ENCODE results near the gene HDAC4.

HDAC4 gene

GRCh38 chr2:239112127-239112774 is 288.6 kb downstream of the HDAC4 start:
- DNase-seq, result no peak

GRCh38 chr2:239111401-239112100 is 289.3 kb downstream of the HDAC4 start:
- DNase-seq, result no peak

DNA sequence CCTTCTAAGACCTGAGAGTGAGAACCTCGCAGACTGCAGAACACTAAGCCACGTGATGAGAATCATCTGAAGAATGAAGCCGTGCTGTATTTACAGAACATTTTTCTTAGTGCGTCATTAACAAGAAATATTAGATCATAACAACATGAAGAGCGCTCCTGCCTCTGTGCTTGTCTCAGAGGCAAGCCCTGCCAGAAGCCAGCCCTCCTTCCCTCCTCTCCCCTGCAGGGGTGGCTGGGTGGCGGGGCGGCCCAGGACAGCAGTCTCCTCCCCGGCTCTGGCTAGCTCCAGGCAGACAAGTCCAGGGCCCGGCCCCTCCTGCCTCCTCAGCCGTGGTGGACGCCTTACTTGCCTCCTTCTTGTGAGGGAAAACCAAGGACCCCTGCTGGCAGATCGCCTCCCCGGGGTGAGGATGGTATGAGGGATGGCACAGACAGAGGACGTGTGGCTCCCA is 290.2 kb downstream of the HDAC4 start:
- DNase-seq, result no peak

DNA sequence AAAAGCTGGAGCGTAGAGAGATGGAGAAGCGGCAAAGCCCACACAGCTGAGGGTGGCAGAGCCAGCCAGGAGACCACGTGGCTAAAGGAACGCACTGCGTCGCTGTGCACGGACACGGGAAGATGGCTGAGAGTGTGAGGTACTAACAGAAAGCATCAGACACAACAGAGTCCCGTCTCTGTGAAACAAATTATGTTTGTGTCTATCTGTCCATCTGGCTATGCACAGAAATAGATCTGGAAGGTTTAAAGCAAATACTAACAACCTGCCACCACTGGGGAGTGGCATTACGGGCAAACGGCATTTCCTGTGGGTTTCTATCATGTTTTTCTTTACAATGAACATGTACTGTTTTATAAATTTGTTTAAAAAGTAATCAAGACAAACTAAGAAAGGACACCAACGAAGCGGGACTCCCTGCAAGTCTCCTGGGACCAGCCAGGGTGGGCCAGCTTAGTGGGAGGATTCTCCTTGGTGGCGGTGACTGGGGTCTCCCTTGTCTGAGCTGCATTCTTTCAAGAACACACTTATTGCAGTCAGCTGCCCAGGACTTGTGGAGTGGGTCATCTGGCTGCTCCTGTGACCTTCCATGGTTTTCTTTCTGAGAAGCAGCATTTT is 290.8 kb downstream of the HDAC4 start:
- DNase-seq, result no peak

GRCh38 chr2:239109041-239109927 is 291.5 kb downstream of the HDAC4 start:
- no peak for DNase-seq

DNA sequence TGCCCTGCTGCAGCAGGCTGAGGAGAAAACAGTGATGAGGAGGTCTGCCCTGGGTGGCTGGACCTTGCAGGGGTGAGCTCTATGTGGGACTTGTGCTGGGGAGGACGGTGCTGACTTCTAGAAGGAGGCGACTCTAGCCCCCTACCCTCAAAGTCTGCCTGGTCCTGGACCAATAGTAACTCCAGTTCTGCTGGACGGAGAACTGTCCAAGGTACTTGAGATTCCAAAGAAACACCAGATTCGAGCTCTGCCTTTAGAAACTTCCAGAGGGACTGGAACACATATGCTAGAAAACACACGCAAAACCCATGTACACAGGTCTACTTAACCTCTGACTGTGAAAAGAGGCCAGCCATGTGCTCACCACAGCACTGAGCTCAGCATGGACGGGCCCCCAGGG is 292.4 kb downstream of the HDAC4 start:
- DNase-seq, result no peak

DNA sequence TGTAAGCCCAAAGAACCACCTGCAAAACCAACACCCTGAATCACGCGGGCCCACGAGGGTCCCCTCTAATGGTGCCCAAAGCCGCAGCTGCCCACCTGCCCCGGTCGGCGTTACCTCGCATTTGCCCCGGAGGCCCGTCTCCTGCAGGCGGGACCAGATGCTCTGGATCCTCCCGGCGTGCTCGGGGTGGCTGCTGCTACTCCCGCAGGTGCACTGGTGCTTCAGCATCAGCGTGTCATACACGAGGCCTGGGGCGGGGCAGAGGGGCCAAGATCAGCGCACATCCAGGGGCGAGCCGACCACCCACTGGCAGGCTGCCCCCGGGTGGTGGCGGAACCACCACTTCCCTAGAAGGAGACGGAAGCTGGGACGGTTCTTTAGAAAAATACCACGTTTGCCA is 292.9 kb downstream of the HDAC4 start:
- DNase-seq, result no peak

DNA sequence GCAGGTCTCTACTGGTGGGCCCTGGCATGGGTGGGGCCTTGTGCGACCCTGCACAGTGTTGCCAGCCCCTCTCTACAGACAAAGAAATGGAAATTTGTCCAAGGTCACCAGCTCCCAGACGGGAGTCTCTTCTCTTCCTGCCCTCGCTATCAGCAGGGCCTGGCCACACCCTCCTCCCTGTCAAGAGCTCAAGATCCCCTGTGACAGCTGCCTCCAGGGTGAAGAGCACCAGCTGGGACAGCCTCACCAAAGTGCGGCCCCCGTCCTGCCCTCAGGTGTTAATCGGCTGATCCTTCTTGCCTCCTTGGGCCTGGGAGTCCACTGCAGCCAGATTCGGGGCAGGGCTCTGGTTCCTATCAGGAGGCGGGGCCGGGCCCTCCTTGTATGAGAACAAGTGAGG is 293.9 kb downstream of the HDAC4 start:
- DNase-seq, result no peak

- no peak for DNase-seq
Measured at GRCh38 chr2:239106314-239106908, 294.4 kb downstream of the HDAC4 start.

DNA sequence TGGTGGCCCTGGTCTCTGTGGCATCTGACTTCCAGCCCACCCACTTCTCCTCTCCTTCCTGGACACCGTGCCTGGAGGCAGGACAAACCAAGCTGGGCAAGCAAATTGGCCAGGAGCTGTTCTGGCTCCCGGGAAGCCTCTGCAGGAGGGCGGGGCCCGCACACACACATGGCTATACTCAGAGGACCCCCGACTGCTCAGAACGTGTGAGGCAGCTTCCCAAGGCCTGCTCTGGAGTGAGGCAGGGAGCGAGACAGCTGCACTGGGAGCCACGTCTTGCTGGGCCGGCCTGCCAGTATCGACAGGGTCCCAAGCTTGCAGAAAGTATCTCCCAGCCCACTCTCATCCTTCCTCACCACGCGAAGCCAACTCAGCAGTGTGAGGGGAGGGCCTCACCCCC is 295.6 kb downstream of the HDAC4 start:
- DNase-seq, result no peak

- no peak for DNase-seq
Measured at GRCh38 chr2:239104800-239105199, 296.0 kb downstream of the HDAC4 start.

DNA sequence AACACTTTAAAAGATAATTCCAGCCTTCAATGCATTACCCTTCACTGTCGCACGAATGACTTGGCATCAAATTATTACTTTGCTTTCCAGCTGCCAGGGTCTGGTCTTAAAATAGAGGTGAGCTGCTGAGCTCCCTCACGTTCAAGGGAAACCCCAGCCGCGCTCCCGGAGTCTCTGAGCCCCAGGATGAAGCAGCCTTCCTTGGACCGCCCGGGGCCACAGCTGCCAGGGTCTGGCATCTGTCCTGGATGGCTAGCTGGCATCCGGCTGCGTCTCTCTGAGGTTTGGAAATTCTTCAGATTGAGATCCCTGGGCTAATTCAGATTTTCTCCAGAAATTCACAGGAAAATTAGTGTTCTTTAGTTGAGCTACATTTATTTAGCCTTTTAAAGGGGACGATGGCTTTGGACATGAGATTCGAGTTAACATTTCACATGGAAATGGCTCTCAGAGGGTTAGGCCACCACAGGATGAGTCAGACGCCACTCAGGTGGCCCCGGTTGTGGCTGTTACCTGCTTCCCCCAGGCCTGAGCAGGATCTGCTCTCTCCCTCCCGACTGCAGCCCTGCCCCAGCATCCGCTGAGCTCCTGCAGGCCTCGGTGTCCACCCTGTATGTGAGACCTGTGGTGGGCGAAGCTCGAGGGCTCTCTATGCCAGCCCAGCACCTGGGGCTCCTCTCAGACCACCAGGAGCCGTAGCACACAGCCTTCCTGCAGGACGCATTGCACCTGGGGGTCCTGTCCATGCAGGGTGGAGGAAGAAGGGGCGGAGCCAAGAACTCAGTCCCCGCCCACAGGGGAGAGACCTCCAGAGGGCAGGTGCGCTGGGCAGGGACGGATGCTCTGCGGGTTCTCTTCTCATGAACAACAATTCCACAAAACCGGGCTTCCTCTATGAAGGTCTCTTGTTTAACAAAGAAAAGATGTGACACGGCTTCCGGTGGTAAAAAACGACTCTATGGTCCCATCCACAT is 297.4 kb downstream of the HDAC4 start:
- DNase-seq, result no peak

GRCh38 chr2:239102266-239102665 is 298.6 kb downstream of the HDAC4 start:
- DNase-seq, result no peak

DNA sequence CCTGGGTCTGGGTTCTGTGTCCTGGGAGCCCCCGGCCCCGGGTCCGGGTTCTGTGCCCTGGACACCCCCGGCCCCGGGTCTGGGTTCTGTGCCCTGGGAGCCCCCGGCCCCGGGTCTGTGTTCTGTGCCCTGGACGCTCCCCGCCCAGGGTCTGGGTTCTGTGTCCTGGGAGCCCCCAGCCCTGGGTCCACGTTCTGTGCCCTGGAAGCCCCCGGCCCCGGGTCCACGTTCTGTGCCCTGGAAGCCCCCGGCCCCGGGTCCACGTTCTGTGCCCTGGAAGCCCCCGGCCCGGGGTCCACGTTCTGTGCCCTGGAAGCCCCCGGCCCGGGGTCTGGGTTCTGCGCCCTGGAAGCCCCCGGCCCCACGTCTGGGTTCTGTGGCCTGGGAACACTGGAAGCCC is 299.0 kb downstream of the HDAC4 start:
- no peak for DNase-seq

GRCh38 chr2:239101071-239101470 is 299.7 kb downstream of the HDAC4 start:
- no peak for DNase-seq

GRCh38 chr2:239099474-239099873 is 301.3 kb downstream of the HDAC4 start:
- no peak for DNase-seq

DNA sequence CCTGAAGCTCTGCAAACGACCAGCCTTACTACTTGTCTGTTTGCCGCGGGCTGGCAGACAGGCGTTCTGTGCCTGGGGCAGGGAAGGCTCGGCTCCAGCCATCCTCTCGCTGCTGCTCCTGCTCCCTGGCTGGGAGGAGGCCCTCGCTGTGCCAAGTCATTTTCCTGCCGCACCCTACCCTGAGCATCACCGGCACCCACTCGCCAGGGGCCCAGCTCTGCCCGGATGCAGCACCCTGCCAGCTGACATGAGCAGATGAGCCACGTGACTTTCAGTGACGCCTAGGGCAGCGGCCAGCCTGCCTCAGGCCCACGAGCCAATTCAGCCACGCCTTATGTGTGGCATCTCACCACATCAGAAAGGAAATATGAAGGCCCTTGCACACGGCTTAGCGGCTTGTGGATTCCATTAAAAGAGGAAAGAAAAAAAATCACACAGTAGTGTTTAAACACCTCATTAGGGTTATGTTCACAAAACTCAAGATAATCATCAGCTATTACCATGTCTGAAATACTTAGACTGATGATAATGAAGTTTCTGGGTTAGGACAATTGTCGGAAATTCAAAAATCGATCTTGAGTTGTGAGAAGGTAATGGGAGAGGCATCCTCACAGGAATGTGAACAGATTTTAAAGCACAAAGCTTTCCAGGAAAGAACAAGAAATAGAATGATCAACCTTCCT is 302.4 kb downstream of the HDAC4 start:
- no peak for DNase-seq

DNA sequence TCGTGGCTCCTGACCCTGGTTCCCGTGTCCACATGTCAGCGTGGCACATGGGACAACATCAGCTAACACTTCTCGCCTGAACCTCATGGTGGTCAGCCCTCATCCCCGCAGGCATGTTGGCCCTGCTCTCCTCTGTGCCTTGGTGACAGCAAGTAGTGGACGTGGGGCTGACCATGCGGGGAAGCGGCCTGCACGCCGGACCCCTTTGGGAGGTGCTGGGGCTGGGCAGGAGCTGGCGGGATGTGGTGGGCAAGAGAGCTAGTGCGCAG is 303.5 kb downstream of the HDAC4 start:
- DNase-seq, result no peak

DNA sequence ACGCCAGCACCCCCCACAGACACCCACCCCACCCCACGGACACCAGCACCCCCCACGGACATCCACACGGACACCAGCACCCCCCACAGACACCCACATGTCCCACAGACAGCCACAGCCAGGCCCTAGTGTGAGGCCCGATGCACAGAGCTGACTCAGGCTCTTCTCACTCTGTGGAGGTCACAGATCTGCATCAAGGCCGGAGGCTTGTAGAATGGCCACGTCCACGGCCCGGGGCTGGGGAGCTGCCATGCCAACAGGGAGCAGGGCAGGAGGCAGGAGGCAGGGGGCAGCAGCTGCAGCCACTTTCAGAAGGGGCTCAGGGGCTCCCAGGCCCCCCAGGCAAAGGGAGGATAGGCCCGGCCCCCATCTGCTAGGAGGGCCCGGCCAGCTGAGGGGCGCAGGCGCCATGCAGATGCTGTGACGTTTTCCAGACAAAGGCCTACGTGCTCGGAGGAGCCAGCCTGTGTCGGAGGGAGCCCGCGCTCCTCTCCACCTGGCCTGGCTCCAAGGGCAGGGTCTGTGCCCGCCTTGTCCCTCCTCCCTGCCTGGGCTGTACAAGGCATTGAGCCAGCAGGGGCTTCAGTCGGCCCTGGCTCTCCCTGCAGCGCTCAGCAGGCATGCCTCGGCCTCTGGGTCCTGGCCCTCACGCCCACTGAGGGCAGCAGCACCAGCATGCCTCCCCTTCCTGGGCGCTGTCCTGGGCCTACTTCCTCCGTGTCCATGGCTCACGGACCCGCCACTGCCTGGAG is 304.0 kb downstream of the HDAC4 start:
- no peak for DNase-seq

DNA sequence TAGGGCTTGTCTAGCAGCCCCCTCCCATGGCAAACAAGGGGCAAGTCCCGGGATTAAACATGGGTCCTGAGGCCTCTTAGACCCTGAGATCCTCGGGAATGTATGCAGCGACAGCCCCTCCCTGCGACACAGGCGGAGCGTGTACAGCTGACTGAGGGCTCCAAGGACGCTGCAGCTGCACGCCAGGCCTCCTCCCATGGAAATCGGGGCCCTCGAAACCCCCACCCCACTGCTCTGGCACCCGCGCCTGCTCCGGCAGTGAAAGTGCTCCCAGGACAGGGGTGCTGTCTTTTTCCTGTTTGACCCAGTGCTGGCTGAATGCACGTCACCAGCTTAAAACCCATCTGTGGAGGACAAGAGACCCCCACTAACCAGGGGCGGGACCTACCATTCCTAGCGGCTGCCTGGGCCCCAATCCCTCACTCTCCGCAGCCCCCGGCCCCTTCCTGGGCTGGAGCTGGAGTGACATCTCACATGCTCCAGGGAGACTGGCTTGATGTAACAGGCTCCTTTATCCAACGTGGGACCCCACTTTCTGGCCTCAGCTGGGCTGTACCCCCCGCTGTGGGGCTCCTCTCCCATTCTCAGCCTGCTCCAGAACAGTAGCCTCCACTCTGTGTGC is 305.2 kb downstream of the HDAC4 start:
- no peak for DNase-seq

All from CD4-positive, alpha-beta T cell treated with Interleukin-12 subunit alpha and Interleukin-12 subunit beta, for 1 hour (primary cell).